Measurements from ENCODE around the gene IL3RA.
"Not testable (repeated sequence)": the region's sequence is repeated elsewhere in the genome, so short reads cannot be mapped to it uniquely, and the experiment has no call there.

IL3RA gene

GRCh38 chrX:1360171-1360570, 23.6 kb downstream of the IL3RA start:
- POLR2A ChIA-PET = no interaction called here
- TF ChIP-seq, protein P1, sequence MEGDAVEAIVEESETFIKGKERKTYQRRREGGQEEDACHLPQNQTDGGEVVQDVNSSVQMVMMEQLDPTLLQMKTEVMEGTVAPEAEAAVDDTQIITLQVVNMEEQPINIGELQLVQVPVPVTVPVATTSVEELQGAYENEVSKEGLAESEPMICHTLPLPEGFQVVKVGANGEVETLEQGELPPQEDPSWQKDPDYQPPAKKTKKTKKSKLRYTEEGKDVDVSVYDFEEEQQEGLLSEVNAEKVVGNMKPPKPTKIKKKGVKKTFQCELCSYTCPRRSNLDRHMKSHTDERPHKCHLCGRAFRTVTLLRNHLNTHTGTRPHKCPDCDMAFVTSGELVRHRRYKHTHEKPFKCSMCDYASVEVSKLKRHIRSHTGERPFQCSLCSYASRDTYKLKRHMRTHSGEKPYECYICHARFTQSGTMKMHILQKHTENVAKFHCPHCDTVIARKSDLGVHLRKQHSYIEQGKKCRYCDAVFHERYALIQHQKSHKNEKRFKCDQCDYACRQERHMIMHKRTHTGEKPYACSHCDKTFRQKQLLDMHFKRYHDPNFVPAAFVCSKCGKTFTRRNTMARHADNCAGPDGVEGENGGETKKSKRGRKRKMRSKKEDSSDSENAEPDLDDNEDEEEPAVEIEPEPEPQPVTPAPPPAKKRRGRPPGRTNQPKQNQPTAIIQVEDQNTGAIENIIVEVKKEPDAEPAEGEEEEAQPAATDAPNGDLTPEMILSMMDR (IDR thresholded peaks at IDR 0.05; ENCODE audit: insufficient read depth, low read length, missing control alignments) = no peak
- no peak overlapping the region for H3K4me3 ChIP-seq (ENCODE audit: low read depth, low read length)
- CTCF ChIA-PET = no interaction called here
- no peak for DNase-seq (ENCODE audit: low read depth, low spot score)

DNA sequence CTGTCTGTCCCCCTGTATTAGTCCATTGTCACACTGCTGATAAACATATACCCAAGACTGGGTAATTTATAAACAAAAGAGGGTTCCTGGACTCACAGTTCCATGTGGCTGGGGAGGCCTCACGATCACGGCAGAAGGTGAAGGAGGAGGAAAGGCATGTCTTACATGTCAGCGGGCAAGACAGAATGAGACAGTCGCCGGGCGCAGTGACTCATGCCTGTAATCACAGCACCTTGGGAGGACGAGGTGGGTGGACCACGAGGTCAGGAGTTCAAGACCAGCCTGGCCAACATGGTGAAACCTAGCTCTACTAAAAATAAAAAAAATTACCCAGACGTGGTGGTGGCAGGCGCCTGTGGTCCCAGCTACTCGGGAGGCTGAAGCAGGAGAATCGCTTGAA, 24.7 kb downstream of the IL3RA start:
- TF ChIP-seq, protein P1 (IDR thresholded peaks at IDR 0.05; ENCODE audit: insufficient read depth, low read length, missing control alignments) = no peak
- POLR2A ChIA-PET = no interaction called here
- H3K4me3 ChIP-seq (ENCODE audit: low read depth, low read length) = no peak overlapping the region
- DNase-seq (ENCODE audit: low read depth, low spot score) = no peak
- CTCF ChIA-PET = no interaction called here

DNA sequence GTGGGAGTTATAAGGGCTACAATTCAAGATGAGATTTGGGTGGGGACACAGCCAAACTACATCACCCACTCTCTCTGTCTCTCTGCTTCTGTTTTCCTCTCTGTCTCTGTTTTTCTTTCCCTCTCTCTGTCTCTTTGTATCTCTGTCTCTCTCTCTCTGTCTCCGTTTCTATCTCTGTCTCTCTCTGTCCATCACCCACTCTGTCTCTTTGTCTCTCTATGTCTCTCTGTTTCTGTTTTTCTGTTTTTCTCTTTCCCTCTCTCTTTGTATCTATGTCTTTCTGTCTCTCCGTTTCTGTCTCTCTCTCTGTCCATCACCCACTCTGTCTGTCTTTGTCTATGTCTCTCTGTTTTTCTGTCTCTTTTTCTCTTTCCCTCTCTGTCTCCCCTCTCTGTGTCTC, 25.3 kb downstream of the IL3RA start:
- ChIA-PET CTCF (no interaction called here), POLR2A (no interaction called here)
- DNase-seq (ENCODE audit: low read depth, low spot score) = no peak
- H3K4me3 ChIP-seq (ENCODE audit: low read depth, low read length) = no peak overlapping the region
- TF ChIP-seq, protein P1 (IDR thresholded peaks at IDR 0.05; ENCODE audit: insufficient read depth, low read length, missing control alignments) = no peak

GRCh38 chrX:1366363-1366762, 29.8 kb downstream of the IL3RA start:
- POLR2A ChIA-PET, CTCF ChIA-PET: not testable (repeated sequence)

GRCh38 chrX:1368385-1368698, 31.8 kb downstream of the IL3RA start:
- ChIA-PET POLR2A (no interaction called here), CTCF (no interaction called here)
- TF ChIP-seq, protein P1 (IDR thresholded peaks at IDR 0.05; ENCODE audit: insufficient read depth, low read length, missing control alignments) = no peak
- H3K4me3 ChIP-seq (ENCODE audit: low read depth, low read length) = no peak overlapping the region
- no peak for DNase-seq (ENCODE audit: low read depth, low spot score)

More at GRCh38 chrX:1366363-1366762, 29.8 kb downstream of the IL3RA start:
- H3K4me3 ChIP-seq (ENCODE audit: low read depth, low read length); DNase-seq (ENCODE audit: low read depth, low spot score): not testable (repeated sequence)

DNA sequence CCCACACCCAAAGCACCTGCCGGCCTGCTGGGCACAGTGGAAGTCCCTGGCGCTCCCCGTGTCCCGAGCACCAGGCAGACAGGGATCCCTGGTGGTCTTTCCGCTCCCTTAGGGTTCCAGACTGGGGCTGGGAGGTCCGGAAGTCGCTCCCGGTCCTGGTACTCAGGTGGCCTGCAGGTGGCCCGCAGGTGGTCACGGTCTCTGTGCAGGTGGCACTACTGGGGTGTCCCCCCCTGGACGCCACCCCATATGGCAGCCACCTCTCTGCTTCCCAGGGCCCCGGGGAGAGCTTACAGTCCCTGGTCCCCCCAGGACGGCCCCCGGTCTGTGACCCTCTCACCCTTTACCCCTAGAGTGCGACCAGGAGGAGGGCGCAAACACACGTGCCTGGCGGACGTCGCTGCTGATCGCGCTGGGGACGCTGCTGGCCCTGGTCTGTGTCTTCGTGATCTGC, 41.7 kb downstream of the IL3RA start:
- DNase-seq (ENCODE audit: low read depth, low spot score) = no peak

GRCh38 chrX:1380672-1381233, 44.2 kb downstream of the IL3RA start:
- ChIA-PET CTCF (no interaction called here), POLR2A (no interaction called here)
- TF ChIP-seq, protein P1 (IDR thresholded peaks at IDR 0.05; ENCODE audit: insufficient read depth, low read length, missing control alignments) = no peak
- DNase-seq (ENCODE audit: low read depth, low spot score) = no peak
- no peak overlapping the region for H3K4me3 ChIP-seq (ENCODE audit: low read depth, low read length)

More for the DNA sequence above, 41.7 kb downstream of the IL3RA start:
- TF ChIP-seq, protein P1 (IDR thresholded peaks at IDR 0.05; ENCODE audit: insufficient read depth, low read length, missing control alignments) = no peak
- POLR2A ChIA-PET = no interaction called here
- H3K4me3 ChIP-seq (ENCODE audit: low read depth, low read length) = no peak overlapping the region
- CTCF ChIA-PET = no interaction called here
